GM04504 (cell line): ENCODE results near the gene C1orf122.
A peak's percentile ranks its signal among the peaks of the same experiment; 100 is the strongest.
"Not testable (repeated sequence)": the region's sequence is repeated elsewhere in the genome, so short reads cannot be mapped to it uniquely, and the experiment has no call there.

ENCODE experiments used
- DNase-seq: peaks from one replicate; pipeline ENCODE4 v3.0.0-alpha.2; 2012; ENCODE audit warnings: low read depth

The C1orf122 gene

GRCh38 chr1:37807555-37808368 is at the start of gene C1orf122, which contains the start of gene YRDC:
TSS of gene C1orf122 (plus strand) at chr1:37807790. CDS start at chr1:37808405, 615 bp downstream.
TSS of gene YRDC (minus strand) at chr1:37808208. CDS start at chr1:37808180, 28 bp downstream.
- DNase-seq: peak; percentile 82

- no peak for DNase-seq
Observed at GRCh38 chr1:37759451-37759850, 48.1 kb upstream of the C1orf122 start.

- no peak for DNase-seq
Observed at GRCh38 chr1:37761416-37762095, 46.0 kb upstream of the C1orf122 start.

GRCh38 chr1:37762516-37762915 is 45.1 kb upstream of the C1orf122 start:
- DNase-seq: no peak

GRCh38 chr1:37763791-37764413 is 43.7 kb upstream of the C1orf122 start:
- no peak for DNase-seq

GRCh38 chr1:37764414-37764825 is 43.2 kb upstream of the C1orf122 start:
- DNase-seq: no peak

- DNase-seq: no peak
Observed at GRCh38 chr1:37764888-37765441, 42.6 kb upstream of the C1orf122 start, which contains the start of gene EPHA10. TSS of gene EPHA10 (minus strand) at chr1:37765120. CDS start at chr1:37765066, 54 bp downstream.

- DNase-seq: no peak
Observed at GRCh38 chr1:37765916-37766664, 41.5 kb upstream of the C1orf122 start.

GRCh38 chr1:37767488-37767887 is 40.1 kb upstream of the C1orf122 start:
- no peak for DNase-seq

- not testable (repeated sequence) for DNase-seq
Observed at GRCh38 chr1:37771440-37771839, 36.1 kb upstream of the C1orf122 start.

GRCh38 chr1:37776946-37777516 is 30.6 kb upstream of the C1orf122 start:
- DNase-seq: no peak

- no peak for DNase-seq
Observed at GRCh38 chr1:37778654-37779053, 28.9 kb upstream of the C1orf122 start.

- DNase-seq: no peak
Observed at GRCh38 chr1:37782491-37782890, 25.1 kb upstream of the C1orf122 start.

GRCh38 chr1:37792943-37793686 is 14.5 kb upstream of the C1orf122 start:
- DNase-seq: no peak

GRCh38 chr1:37793773-37794371 is 13.7 kb upstream of the C1orf122 start, which contains the start of gene MANEAL:
TSS of gene MANEAL (plus strand) at chr1:37793847. CDS start at chr1:37794183, 336 bp downstream.
- no peak for DNase-seq

- DNase-seq: no peak
Observed at GRCh38 chr1:37794372-37795339, 12.9 kb upstream of the C1orf122 start.

- no peak for DNase-seq
Observed at GRCh38 chr1:37795340-37796125, 12.1 kb upstream of the C1orf122 start.
